GM12892 (cell line): ENCODE data around the gene FER.
"Not testable (repeated sequence)": the region's sequence is repeated elsewhere in the genome, so short reads cannot be mapped to it uniquely, and the experiment has no call there.

Source experiments
- DNase-seq: peaks from one replicate; pipeline ENCODE4 v3.0.0; 2011; ENCODE audit not compliant: insufficient read length
- FAIRE-seq: peaks from 2 replicates; lab custom pipeline; 2011; peaks lifted over from hg19 to GRCh38; lab: Jason Lieb, UNC
- POLR2A ChIP-seq: IDR thresholded peaks from 2 replicates; pipeline ENCODE4 v1.6.1; 2011; ENCODE audit warnings: low read depth, low read length, control low read depth
- POLR2AphosphoS5 ChIP-seq: IDR thresholded peaks from 2 replicates; pipeline ENCODE4 v1.6.1; 2011; ENCODE audit warnings: low read depth, low read length, control low read depth
- TAF1 ChIP-seq: IDR thresholded peaks from 2 replicates; pipeline ENCODE4 v1.6.1; 2011; ENCODE audit warnings: low read depth, mild to moderate bottlenecking, control low read depth, low read length, borderline replicate concordance

FER gene

DNA sequence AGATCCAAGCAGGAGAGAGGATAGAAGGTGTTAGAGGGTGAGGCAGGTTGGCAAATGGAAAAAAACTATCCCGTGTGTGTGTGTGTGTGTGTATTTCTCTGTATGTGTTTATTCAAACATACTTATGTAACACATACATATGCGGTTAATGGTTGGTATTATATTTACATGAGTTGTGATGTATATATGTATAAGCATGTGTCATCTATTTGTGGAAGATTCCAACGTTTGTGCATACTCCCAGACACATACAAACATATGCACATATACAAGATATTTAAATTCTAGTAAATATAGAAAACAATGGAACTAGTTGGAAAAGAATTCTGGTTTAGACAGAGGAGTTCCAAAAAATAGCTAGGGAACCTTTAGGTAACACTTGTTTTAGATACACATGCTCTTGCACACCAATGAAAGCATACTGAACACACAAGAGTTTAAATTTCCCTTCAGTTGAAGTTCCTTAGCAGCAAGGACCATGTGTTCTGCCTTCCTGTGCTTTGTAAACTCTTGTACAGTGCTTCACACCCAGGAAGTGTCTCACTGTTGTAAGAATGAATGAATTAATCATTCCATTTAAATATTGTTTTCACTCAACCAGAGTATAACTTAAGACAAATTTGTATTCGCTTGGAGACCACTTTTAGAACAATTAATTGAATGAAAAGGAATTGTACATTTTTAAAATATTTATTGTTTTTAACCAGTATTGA lies 257.8 kb downstream of the FER start:
- no peak for TF ChIP-seq POLR2AphosphoS5
- no peak for FAIRE-seq
- no peak for DNase-seq

DNA sequence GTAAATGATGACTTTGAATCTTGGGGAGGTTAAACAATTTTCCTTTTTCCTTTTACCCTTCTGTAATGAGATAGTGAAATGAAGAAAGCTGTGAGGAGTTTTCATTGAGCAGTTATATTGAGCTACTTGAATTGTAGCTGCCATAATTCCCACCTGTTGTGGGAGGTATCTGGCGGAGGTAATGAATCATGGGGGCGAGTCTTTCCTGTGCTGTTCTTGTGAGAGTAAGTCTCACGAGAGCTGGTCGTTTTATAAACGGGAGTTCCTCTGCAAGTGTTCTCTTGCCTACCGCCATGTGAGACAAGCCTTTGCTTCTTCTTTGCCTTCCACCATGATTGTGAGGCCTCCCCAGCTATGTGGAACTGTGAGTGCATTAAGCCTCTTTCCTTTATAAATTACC lies 258.4 kb downstream of the FER start:
- FAIRE-seq (no peak), DNase-seq (no peak)
- no peak for TF ChIP-seq TAF1
- no peak for TF ChIP-seq POLR2A
- TF ChIP-seq POLR2AphosphoS5, result no peak

DNA sequence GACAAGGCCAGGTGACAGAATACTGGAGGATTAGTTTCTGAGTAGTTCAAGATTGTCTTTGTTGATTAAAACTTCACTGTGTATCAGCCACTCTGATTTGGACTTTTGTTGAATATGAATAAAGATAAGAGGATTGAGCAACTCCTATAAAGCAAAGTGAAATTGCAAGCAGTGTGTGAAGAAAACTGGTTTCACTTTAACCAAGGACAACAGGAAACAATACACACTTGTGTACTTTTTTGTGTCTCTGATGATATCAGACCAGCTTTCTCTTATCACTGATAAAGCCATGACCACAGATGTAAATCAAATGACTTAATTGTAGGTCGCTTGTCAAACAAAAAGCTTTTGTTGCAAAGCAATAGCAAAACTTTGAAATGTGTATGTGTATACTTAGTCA lies 268.6 kb downstream of the FER start:
- DNase-seq (no peak), FAIRE-seq (peak; percentile 78)
- no peak for TF ChIP-seq POLR2A
- no peak for TF ChIP-seq TAF1
- no peak for TF ChIP-seq POLR2AphosphoS5

DNA sequence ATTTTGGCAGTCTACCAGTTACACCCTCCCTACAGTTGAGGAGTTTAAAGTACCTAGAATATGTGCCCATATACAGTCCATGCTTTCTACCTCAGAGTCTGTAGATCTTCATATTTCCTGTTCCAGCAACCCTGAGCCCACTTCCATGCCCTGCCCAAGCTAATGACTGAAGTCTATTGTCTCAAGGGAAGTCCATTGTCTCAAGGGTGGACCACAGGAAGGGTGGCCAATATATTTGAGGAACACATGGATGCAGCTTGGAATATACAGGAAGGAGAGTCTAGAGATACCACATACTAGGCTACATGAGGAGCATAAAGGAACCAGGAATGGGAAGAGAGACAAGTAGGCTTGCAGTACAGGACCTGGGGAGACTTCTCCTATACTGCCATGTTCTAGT lies 274.4 kb downstream of the FER start:
- FAIRE-seq (no peak), DNase-seq (no peak)
- TF ChIP-seq POLR2AphosphoS5 (no peak), POLR2A (no peak), TAF1 (no peak)

DNA sequence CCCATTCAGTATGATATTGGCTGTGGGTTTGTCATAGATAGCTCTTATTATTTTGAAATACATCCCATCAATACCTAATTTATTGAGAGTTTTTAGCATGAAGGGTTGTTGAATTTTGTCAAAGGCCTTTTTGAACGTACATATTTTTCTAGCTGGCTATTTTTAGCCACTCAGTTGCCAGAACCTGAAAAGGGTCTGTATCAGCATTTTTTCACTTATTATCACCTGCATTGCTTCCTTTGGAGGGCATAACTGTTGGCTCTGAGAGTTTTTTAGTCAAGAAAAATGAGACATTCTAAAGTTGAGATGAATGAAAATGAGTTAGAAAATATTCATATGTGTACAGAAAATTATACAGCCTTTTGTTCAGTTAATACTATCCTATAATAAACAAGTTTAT lies 278.0 kb downstream of the FER start:
- DNase-seq, FAIRE-seq: not testable (repeated sequence)

DNA sequence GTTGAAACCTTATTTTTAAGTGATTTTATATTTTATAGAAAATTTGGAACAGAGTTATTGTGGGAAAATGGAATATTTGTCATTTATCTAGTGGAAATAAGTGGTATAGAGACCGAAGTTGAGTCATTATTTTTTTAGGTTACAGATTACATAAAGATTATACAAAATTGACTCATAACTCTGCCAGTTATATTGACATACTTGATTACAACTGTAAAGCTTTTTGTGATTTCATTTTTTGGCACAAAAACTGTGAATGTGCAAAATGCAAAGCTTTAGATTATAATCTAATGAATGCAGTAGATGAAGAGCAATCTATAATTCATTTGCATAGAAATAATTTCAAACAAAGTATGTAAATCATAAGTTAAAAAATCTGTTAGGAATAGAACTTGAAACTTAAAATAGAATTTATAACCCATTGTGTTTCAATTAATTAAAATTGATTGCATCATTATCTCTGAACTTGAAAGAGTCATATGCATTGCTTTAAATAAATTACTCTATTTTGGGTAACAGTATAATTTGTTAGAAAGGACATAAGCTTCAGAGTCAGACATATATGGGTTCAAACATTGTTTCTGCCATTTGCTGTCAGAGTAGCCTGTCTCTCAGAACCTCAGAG lies 280.4 kb downstream of the FER start:
- TF ChIP-seq POLR2A (no peak), POLR2AphosphoS5 (no peak), TAF1 (no peak)
- no peak for DNase-seq
- FAIRE-seq, result no peak

DNA sequence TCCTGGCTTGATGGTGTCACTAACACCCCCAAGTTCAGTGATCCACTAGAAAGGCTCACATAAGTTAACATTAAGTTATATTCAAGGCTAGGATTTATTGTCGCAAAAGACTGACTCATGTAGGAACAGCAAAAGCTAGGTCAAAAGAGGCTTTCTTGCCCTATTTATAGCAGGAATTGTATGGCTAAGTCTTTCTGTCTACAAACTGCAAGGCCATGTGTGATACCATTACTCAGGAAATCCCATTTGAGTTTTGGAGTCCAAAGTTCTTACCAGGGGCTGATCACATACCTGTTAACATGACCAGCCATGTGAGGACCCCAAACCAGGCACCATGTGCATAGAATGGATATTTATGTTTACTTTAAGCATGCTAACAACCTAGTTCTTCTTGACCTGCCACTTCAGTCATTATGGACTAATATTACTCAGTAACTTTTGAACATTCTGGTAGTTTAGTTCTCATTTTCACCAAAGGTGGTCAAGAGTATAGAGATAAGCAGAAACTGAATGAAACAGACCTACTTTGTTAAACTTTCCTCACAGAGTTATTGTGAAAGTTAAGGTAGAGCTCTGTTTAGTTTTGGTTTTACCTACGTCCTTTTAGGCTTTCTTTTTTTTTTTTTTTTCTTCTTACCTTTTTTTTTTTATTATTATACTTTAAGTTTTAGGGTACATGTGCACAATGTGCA lies 281.1 kb downstream of the FER start:
- no peak for DNase-seq
- TF ChIP-seq TAF1, result no peak
- no peak for TF ChIP-seq POLR2AphosphoS5
- TF ChIP-seq POLR2A, result no peak
- peak; percentile 30 for FAIRE-seq

DNA sequence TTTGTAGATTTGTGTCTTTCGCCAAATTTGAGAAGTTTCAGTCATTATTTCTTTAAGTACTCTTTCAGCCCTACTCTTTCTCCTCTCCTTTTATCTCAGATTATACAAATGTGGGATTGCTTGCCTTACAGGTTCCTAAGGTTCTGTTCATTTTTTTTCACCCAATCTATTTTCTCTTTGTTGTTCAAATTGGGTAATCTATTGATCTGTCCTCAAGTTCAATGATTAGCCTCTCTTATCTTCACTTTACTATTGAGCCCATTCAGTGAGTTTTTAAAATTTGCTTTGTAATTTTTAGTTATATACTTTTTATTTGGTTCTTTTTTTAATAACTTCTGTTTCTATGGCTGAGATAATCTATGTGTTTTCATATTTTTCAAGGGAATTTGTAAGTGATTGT lies 282.1 kb downstream of the FER start:
- no peak for FAIRE-seq
- TF ChIP-seq POLR2A, result no peak
- TF ChIP-seq TAF1, result no peak
- DNase-seq, result no peak

DNA sequence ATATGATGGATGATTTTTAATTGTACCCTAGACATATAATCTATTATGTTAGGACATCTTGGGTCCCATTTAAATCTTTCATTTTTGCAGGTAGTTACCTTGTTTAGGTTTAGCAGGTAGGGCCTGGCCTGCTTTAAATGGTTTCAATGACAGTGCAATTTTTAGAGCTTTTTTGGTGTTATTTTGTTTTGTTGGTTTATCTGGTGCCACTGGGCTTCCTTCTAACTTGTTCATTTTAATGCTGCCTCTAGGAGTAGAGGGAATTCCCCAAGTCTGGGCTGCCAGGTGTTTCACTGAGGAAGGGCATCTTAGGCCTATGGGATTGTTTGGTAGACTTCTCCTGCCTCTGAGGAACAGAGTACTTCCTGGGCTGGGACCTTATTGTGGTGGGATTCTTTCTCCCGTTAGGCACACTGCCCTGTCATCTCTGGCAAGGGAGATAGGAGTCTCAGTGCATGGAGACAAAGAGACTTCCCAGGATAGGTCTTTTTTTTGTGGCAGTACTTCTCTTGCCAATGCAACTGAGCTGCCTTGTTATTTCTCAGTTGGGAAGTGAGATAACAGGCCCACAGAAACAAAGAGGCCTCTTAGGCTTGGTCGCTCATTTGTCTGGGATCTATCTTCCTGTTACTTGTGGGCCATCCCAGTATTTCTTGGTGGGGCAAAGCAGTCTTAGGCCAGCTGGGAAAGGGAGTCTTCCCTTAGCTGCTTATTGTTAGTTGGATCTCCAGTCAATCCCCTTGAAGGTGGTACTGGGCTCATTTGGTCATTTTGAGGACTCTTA lies 282.9 kb downstream of the FER start:
- FAIRE-seq, result no peak
- no peak for DNase-seq

DNA sequence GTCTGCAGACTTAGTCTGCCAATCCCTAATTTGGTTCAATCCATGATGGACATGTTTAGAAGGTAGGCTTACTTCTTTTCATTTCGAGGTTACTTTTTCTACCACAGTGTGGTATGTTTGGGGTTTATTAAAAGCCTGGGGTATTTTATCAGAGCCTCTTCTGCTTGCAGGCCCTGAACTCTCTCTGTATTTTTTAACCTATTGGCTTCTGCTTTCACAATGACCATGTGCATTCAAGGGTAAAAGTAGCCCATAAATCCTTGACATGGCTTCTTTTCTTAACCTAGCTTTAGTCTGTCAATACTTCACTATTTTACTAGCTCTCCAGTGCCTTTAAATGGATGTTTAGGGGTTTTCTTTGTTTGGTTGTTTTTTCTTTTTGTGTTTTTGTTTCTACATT lies 286.6 kb downstream of the FER start:
- TF ChIP-seq POLR2AphosphoS5 (no peak), POLR2A (no peak), TAF1 (no peak)
- FAIRE-seq, result peak; percentile 17
- DNase-seq, result no peak

More for the DNA sequence above, 282.9 kb downstream of the FER start:
- TF ChIP-seq POLR2A, result no peak
- no peak for TF ChIP-seq POLR2AphosphoS5
- TF ChIP-seq TAF1, result no peak

DNA sequence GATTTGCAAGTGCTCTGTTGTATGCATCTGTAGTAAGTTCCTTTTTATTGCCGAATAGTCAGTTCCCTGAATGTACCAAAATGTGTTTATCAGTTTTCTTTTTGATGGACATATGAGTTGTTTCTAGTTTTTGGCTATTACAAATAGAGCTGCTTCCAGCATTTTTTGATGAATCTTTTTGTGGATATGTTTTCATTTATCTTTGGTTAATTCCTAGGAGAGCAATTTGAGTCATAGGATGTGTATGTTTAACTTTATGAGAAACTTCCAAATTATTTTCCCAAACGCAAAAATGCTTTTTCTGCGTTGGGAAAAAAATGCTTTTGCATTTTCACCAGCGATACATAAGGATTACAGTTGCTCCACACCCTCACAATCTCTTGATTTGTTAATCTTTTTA lies 287.7 kb downstream of the FER start:
- DNase-seq (no peak), FAIRE-seq (no peak)
- TF ChIP-seq POLR2AphosphoS5 (no peak), TAF1 (no peak), POLR2A (no peak)
